Measurements from ENCODE around the gene UVSSA.
"Not testable (repeated sequence)": the region's sequence is repeated elsewhere in the genome, so short reads cannot be mapped to it uniquely, and the experiment has no call there.

The UVSSA gene

GRCh38 chr4:1421657-1422056 is 74.6 kb downstream of the UVSSA start:
- no peak for DNase-seq (ENCODE audit: low read depth in 2 of 2)

- no peak for DNase-seq (ENCODE audit: low read depth in 2 of 2)
Observed at GRCh38 chr4:1427010-1427409, 80.0 kb downstream of the UVSSA start.

- DNase-seq (ENCODE audit: low read depth in 2 of 2), result not testable (repeated sequence)
Observed at GRCh38 chr4:1443688-1444172, 96.7 kb downstream of the UVSSA start.
